GM12873 (cell line): ENCODE results near the gene ICAM4.
A peak's percentile ranks its signal among the peaks of the same experiment; 100 is the strongest.

Source experiments
- TF ChIP-seq, protein P1 (sequence below): IDR thresholded peaks from 2 replicates; pipeline ENCODE4 v1.5.1; 2012; ENCODE audit warnings: low read depth, mild to moderate bottlenecking, moderate library complexity, low read length, control low read depth; ENCODE audit not compliant: insufficient read depth; ENCODE audit errors: missing control alignments

ICAM4 gene

DNA sequence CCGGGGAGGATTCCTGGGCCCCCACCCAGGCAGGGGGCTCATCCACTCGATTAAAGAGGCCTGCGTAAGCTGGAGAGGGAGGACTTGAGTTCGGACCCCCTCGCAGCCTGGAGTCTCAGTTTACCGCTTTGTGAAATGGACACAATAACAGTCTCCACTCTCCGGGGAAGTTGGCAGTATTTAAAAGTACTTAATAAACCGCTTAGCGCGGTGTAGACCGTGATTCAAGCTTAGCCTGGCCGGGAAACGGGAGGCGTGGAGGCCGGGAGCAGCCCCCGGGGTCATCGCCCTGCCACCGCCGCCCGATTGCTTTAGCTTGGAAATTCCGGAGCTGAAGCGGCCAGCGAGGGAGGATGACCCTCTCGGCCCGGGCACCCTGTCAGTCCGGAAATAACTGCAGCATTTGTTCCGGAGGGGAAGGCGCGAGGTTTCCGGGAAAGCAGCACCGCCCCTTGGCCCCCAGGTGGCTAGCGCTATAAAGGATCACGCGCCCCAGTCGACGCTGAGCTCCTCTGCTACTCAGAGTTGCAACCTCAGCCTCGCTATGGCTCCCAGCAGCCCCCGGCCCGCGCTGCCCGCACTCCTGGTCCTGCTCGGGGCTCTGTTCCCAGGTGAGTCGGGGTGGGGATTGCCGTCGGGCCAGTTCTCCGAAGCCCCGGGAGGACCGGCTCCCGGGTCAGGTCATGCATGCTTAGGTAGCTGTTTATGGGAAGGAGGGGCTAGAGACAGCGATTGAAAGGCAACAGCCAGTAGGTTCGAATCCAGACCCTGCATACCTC, 15.9 kb upstream of the ICAM4 start, which contains the start of gene ICAM1:
Gene ICAM1, plus strand, starts transcription at position 505 of the 779 bp plus-strand sequence. Its CDS starts 40 bp downstream, at position 545.
- TF ChIP-seq, protein P1, sequence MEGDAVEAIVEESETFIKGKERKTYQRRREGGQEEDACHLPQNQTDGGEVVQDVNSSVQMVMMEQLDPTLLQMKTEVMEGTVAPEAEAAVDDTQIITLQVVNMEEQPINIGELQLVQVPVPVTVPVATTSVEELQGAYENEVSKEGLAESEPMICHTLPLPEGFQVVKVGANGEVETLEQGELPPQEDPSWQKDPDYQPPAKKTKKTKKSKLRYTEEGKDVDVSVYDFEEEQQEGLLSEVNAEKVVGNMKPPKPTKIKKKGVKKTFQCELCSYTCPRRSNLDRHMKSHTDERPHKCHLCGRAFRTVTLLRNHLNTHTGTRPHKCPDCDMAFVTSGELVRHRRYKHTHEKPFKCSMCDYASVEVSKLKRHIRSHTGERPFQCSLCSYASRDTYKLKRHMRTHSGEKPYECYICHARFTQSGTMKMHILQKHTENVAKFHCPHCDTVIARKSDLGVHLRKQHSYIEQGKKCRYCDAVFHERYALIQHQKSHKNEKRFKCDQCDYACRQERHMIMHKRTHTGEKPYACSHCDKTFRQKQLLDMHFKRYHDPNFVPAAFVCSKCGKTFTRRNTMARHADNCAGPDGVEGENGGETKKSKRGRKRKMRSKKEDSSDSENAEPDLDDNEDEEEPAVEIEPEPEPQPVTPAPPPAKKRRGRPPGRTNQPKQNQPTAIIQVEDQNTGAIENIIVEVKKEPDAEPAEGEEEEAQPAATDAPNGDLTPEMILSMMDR: peak; percentile 38

DNA sequence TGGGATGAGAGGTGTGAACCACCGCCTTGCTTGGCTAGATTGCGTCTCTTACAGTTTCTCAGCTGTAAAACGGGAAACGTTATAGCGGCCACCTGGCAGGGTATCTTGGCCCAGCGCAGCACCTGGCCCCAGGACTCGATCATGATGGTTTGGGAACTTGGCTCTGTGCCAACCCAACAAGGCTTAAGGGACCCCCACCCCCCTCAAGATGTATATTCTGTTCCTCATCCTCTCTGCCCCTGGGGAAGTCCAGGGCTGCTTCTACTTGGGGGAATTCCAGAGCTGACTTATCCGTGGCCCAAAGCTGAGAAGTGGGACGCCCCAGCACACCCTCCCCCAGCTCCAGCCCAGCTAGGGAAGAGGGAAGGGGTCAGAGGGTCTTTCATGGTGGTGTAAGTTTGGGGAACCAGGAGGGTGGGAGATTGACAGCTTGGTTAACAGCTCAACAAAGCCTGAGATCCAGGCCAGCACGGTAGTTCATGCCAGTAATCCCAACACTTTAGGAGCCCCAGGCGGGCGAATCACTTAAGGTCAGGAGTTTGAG, 15.1 kb upstream of the ICAM4 start:
- TF ChIP-seq, protein P1: no peak

DNA sequence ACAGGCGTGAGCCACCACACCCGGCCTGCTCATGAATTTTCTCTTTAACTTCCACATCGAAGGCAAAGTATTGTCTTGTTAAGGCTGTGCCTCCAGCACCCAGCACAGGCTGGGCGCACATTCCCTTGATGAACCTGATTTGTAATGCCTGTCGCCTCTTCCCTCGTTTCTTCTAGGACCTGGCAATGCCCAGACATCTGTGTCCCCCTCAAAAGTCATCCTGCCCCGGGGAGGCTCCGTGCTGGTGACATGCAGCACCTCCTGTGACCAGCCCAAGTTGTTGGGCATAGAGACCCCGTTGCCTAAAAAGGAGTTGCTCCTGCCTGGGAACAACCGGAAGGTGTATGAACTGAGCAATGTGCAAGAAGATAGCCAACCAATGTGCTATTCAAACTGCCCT, 12.2 kb upstream of the ICAM4 start:
- TF ChIP-seq, protein P1: no peak

DNA sequence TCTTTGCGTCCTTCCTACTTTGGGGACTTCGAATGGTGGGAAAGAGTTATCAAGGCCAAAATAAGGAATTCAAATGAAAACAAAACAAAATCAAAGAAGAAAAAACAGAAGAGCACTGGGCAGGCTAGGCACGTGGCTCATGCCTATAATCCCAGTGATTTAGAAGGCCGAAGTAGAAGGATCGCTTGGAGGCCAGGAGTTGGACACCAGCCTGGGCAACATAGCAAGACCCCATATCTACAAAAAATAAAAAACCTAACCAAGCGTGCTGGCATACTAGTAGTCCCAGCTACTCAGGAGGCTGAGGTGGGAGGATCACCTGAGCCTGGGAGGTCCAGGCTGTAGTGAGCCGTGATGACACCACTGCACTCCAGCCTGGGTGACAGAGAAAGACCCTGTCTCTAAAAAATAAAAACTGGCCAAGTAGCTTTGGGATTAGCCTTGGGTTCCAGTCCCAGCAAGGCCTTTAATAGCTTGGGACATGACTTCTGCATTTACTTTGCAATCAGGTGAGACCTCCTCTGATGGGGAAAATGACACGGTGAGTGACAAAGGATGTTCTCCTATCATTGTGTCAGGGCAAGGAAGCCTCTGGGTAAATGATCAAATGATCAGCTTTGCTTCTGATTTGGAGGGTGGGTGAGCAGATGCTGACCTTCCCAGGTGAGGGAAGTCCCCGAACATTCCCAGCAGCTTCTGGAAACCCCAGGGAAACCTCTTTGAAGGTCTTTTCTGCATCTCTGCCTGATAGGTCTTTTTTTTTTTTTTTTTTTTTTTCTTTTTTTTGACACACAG, 8.8 kb upstream of the ICAM4 start:
- TF ChIP-seq, protein P1: no peak

DNA sequence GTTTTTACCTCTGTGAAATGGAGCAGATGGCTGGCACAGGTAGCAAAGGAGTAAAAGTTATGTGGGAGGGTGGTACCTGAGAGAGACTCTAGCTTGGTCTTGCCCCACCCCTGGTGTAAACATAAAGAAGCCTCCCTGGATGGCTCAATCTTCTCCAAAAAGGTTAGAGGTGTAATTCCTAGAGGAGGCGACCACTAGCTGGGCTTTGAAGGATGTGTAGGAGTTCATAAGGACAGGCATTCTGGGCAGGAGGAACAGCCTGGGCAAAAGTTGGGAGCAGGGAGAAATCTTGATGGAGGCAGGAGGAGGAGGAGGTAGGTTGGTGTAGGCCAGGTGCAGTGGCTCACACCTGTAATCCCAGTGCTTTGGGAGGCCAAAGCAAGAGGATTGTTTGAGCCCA, 7.8 kb upstream of the ICAM4 start:
- TF ChIP-seq, protein P1: no peak

DNA sequence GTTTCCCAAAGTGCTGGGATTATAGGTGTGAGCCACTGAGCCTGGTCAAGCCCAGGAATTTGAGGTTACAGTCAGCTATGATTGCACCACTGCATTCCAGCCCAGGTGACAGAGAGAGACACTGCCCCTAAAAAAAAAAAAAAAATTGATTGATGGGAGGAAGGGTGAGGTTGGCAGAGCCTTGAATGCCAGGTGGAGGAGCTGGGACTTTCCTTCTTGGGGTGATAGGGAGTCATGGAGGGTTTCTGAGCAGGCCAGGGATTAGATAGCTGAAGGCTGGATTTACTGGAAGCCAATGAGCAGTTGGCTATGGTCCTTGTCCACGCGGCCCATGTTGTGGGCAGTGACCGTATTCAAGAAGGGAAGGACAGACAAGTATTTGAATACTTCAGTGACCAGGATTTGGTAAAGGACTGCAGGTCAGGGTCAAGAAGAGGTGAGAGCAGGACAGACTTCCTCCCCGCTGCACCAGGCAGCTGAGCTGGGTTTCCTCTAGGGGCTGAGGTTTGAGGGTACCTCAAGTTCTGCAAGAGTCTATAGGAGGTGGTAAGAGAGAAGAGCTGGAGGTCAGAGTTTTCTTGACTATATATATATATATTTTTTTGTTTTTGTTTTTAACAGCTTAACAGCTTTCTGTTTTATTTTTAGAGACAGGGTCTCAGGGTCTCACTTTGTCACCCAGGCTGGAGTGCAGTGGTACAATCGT, 6.9 kb upstream of the ICAM4 start:
- TF ChIP-seq, protein P1: no peak
